ENCODE results near the gene C1QTNF3.
"Not testable (repeated sequence)": the region's sequence is repeated elsewhere in the genome, so short reads cannot be mapped to it uniquely, and the experiment has no call there.

The C1QTNF3 gene

GRCh38 chr5:34043099-34043876, at the start of gene C1QTNF3:
TSS of gene C1QTNF3 (minus strand) at chr5:34043213. CDS start at chr5:34043125, 88 bp downstream.
- ATAC-seq (no peak), DNase-seq (no peak)

DNA sequence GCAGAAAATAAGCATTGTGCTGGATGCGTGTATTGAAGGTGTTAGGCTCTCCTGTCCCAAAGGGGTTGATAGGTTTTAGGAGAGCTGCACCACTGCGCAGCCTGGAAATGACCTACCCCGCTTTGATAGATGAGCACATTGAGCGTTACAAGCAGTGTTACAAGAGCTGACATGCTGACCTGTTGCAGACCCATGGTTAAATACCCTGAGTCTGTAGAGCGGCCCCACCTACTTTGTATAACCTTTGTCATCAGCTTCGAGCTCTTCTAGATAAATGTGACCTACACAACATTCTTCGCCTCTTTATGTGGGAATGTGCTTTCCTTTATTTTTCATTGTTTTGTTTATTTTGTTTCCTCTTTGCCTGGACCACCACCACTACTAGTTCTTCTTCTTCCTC, 48.0 kb upstream of the C1QTNF3 start:
- ATAC-seq = not testable (repeated sequence)

GRCh38 chr5:34089802-34090201, 46.8 kb upstream of the C1QTNF3 start:
- DNase-seq, ATAC-seq: not testable (repeated sequence)

More for the DNA sequence above, 48.0 kb upstream of the C1QTNF3 start:
- DNase-seq = not testable (repeated sequence)

- not testable (repeated sequence) for DNase-seq, ATAC-seq
Measured at GRCh38 chr5:34087728-34088127, 44.7 kb upstream of the C1QTNF3 start.

DNA sequence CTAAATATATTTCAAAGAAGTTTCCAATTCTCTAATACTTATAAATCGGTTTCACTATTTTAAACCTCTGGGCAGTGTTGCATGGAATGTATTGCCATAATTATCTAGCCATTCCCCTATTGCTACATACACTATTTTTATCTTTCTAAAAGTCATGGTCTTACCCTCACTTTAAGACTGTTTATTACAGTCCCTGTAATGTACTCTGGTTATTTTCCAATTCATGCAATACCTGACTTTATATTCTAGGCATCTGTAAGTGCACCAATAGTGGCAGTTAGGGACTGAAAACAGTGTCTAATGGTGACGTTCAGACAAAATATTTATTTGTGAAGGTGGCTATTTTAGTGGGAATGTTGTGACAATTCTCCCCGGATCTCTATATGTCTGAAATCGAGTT, 40.9 kb upstream of the C1QTNF3 start:
- not testable (repeated sequence) for ATAC-seq, DNase-seq

DNA sequence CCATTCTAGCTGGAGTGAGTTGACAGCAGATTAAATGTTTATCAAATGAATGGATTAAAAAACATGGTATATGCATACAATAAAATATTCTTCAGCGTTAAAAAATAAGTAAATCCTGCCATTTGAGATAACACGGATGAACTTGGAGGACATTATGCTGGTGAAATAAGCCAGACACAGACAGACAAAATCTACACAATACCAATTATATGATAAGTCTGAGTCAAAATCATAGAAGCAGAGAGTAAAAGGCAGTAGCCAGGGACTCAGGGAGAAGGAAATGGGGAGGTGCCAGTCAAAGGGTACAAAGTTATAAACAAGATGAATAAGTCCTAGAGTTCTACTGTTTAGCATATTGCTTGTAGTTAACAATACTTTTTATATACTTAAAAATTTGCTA, 36.5 kb upstream of the C1QTNF3 start:
- not testable (repeated sequence) for ATAC-seq, DNase-seq

DNA sequence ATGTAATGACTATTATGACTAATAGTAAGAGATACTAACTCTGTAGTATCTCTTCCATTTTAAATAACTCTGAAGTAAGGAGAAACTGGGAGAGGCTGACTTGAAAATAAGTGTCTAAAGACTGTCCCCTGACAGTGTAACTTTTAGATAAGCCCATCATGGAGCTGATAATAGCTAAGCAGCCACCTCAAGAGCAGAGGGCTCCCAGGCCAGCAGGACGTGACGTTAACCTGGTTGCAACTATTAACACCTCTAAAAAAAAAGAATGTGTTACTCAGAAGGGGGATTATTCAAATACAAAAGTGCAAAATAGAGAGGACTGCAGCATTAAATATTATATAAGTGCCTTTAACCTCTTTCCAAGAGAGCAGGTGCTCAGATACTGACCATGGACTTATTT, 34.6 kb upstream of the C1QTNF3 start:
- not testable (repeated sequence) for ATAC-seq, DNase-seq

- not testable (repeated sequence) for ATAC-seq, DNase-seq
Measured at GRCh38 chr5:34076719-34077364, 33.8 kb upstream of the C1QTNF3 start.

DNA sequence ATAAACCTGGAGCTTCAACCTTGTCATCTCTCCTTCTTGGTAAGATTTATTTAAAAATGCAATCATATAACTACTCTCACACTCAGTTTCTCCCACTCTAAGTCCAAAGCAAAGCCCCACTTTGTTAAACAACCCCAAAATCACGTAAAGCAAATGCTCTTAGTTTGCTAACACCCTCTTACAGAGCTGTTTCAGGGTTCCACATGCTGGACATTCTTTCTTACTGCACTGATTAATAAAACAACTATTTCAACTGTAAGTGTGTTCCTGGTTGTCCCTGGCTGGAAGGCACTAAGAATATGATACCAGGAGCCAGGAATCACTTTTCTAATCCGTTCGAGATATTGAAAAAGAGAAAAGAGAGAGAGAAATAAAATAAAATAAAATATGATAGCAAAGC, 31.5 kb upstream of the C1QTNF3 start:
- DNase-seq, ATAC-seq: not testable (repeated sequence)

DNA sequence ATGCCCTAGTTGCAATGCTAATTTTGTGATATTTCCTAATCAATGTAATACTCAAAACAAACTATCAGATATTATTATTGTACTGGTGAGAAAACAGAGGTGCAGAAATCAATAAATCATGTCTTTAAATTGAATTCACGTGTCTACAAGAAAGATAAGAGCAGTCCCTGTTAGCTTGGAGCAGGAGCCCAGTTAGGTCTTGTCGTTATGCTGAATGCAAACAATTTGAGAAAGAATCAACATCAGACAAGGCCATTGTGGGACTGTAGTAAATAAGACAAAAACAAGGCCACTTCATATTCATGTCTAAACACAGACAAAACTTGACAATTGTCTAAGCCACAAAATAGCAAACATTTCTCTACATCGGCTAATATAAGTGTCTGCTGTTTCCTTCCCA, 31.1 kb upstream of the C1QTNF3 start:
- not testable (repeated sequence) for ATAC-seq, DNase-seq

- DNase-seq, ATAC-seq: not testable (repeated sequence)
Measured at GRCh38 chr5:34070626-34071025, 27.6 kb upstream of the C1QTNF3 start.

GRCh38 chr5:34064656-34065055, 21.6 kb upstream of the C1QTNF3 start:
- DNase-seq (no peak), ATAC-seq (no peak)

DNA sequence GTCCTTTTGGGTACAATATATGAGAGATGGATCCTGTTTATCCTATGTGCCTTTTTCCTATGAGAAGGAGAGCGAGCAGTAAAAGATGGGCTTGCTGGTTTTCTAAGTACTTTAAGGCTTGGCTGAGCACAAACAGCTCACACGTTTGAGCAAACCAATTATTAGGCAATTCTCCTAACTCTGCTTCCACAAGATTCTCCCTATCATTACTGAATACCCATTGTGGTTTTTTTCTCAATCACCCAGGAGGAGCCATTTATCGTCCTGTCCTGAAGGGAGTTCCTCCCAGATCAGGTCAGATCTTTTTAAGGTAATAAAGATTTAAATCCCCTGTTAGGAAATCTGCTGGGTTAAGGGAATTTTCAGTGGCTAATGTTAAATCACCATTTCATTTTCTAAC, 19.4 kb upstream of the C1QTNF3 start:
- ATAC-seq (no peak), DNase-seq (no peak)

DNA sequence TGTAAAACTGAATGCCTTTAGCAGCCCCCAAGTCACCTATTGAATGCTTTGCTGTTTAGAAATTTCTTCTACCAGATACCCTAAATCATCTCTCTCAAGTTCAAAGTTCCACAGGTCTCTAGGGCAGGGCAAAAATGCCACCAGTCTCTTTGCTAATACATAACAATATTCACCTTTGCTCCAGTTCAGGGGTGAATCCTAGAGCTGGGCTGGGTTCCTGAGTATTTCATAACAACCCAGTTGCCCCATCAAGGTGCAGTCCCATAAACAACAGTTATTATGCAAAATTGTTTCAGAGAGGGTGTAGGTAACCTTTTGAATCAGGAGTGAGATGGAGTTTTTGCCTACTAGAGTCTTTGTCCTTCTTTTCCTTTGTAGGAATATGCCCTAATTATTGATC, 19.0 kb upstream of the C1QTNF3 start:
- no peak for ATAC-seq
- no peak for DNase-seq

DNA sequence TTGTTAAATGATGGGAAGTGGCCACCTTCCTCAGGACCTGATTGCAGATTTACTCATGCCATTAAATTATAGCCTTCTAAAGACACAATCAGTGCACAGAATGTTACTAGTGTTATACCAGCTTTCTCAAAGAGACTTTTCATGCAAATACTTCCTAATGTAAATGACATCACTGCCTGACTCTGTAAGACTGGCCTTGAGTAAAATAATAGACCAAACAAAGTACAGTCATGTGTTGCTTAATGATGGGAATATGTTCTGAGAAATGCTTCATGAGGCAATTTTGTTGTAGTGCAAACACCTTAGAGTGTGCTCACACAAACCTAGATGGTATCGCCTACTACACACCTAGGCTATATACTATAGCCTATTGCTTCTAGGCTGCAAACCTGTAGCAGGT, 17.0 kb upstream of the C1QTNF3 start:
- no peak for DNase-seq
- ATAC-seq = no peak

GRCh38 chr5:34058532-34058931, 15.5 kb upstream of the C1QTNF3 start:
- DNase-seq (no peak), ATAC-seq (no peak)

- no peak for ATAC-seq
- DNase-seq = no peak
Measured at GRCh38 chr5:34057569-34057968, 14.6 kb upstream of the C1QTNF3 start.

- ATAC-seq (no peak), DNase-seq (no peak)
Measured at GRCh38 chr5:34057118-34057517, 14.1 kb upstream of the C1QTNF3 start.

- ATAC-seq (no peak), DNase-seq (no peak)
Measured at GRCh38 chr5:34055667-34056066, 12.7 kb upstream of the C1QTNF3 start.

DNA sequence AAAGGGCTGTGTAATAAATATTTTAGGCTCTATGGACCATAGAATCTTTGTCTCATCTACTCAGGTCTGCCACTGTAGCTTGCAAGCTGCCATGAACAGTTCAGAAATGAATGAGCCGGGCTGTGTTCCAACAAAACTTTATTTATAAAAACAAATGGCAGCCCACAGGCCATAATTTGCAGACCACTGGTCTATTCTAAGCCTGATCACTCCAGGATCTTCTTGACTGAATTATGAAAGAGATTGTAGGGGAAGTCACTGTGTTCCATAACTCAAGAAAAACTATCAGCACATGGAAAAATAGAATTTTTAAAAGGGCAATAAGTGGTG, 11.4 kb upstream of the C1QTNF3 start:
- DNase-seq = no peak
- no peak for ATAC-seq

DNA sequence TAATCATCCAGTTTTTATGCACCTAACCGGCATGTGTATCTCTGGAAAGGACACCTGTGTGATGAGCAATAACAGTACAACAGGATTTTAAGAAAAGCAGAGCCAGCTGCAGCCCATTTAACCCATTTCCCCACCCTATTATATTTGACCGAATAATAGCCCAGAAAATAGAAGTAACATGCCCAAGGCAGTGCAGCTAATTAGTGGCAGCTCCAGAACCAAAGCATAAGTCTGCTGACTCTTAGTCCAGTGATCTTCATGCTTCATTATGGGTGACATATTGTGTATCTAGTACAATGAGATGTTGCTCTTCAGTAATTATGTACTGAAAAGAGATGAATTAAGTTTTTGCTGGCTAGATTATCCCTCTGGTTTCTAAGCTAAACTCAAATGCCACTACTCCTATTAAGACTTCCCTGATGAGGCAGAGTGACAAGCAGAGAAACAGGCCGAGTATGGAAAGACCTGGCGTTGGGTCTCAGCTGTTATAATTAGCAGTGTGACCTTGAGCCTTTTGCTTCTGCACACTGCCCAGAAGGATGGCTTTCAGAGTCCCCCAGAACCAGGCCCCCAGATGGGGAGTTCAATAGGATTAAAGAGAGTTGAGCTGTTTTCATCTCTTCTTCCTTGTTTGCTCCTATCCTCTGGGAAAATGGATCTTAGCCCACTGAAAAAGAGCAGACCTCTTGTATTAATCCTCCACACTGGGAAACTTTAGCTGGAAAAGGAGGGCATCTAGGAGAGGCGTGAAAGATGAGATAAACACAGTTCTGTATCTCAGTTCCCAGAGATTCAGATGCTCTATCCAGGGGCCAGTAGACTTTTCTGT, 10.8 kb upstream of the C1QTNF3 start:
- no peak for ATAC-seq
- DNase-seq = no peak

DNA sequence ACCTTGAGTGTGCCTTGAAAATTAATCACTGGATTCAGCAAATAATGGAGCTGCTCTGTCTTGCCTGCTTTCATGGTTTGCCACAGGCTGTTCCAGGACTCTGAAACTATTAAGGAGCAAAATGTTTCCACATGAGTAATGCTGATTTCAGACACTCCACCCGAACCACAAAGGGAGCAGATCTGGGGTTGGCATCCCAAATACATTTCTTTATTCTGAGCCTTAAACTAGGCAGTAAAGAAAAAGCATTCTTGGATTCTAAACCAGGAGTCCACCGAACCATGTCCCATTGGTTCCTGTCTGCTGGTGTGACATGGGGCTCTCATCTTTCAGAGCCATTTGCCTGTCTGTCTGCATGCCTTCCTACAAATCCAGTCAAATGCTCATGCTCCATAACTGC, 10.1 kb upstream of the C1QTNF3 start:
- ATAC-seq (no peak), DNase-seq (no peak)
